PFSK-1 (cell line): ENCODE results near the gene CEACAM5.

Experiments used
- FOXP2 ChIP-seq: optimal IDR thresholded peaks from 2 replicates; pipeline ENCODE3; 2011; ENCODE audit warnings: borderline replicate concordance, control low read depth, inconsistent platforms; ENCODE audit not compliant: insufficient read depth; ENCODE audit errors: extremely low read length, extremely low read depth
- POLR2AphosphoS5 ChIP-seq: IDR thresholded peaks from 2 replicates; pipeline ENCODE4 v1.6.1; 2012; ENCODE audit warnings: low read depth, mild to moderate bottlenecking, control low read depth, low read length, moderate library complexity
- SIN3A ChIP-seq: IDR thresholded peaks from 2 replicates; pipeline ENCODE4 v1.6.1; 2012; ENCODE audit warnings: mild to moderate bottlenecking, low read length, moderate library complexity, borderline replicate concordance; ENCODE audit not compliant: insufficient read depth
- TAF1 ChIP-seq: IDR thresholded peaks from 2 replicates; pipeline ENCODE4 v1.6.1; 2012; ENCODE audit warnings: low read length, control low read depth, borderline replicate concordance; ENCODE audit not compliant: insufficient read depth
- TF ChIP-seq, protein P1 (sequence below), 2 experiments: IDR thresholded peaks; 2 replicates each; pipeline versions ENCODE4 v1.6.1 to v1.8.0; 2011 to 2012; ENCODE audit warnings: low read depth in 2 of 2, low read length in 2 of 2, control low read depth in 1 of 2, inconsistent platforms in 1 of 2, mild to moderate bottlenecking in 1 of 2, moderate library complexity in 1 of 2; ENCODE audit not compliant: insufficient read depth in 1 of 2

DNA sequence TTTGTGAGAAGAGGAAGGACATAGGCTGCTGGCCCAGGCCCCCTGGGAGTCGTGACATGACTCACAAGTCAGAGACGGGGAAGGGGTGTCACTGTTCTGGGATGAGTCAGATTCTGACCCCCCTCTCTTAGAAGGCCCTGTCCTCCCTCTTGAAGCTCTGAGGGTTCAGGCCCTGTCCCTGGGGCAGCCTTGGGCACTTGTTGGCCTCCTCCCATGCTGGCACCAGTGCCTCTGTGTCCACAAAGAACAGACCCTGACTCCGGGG lies 17.7 kb upstream of the CEACAM5 start:
- TF ChIP-seq, protein P1, sequence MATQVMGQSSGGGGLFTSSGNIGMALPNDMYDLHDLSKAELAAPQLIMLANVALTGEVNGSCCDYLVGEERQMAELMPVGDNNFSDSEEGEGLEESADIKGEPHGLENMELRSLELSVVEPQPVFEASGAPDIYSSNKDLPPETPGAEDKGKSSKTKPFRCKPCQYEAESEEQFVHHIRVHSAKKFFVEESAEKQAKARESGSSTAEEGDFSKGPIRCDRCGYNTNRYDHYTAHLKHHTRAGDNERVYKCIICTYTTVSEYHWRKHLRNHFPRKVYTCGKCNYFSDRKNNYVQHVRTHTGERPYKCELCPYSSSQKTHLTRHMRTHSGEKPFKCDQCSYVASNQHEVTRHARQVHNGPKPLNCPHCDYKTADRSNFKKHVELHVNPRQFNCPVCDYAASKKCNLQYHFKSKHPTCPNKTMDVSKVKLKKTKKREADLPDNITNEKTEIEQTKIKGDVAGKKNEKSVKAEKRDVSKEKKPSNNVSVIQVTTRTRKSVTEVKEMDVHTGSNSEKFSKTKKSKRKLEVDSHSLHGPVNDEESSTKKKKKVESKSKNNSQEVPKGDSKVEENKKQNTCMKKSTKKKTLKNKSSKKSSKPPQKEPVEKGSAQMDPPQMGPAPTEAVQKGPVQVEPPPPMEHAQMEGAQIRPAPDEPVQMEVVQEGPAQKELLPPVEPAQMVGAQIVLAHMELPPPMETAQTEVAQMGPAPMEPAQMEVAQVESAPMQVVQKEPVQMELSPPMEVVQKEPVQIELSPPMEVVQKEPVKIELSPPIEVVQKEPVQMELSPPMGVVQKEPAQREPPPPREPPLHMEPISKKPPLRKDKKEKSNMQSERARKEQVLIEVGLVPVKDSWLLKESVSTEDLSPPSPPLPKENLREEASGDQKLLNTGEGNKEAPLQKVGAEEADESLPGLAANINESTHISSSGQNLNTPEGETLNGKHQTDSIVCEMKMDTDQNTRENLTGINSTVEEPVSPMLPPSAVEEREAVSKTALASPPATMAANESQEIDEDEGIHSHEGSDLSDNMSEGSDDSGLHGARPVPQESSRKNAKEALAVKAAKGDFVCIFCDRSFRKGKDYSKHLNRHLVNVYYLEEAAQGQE (IDR thresholded peaks at IDR 0.05; ENCODE audit: insufficient read depth in 1 of 2, low read depth in 2 of 2, low read length in 2 of 2): no peak
- TF ChIP-seq TAF1 (no peak), FOXP2 (no peak), POLR2AphosphoS5 (no peak), SIN3A (no peak)
